Measurements from ENCODE around the gene EXD3. TPM values are rescaled to one million over a fixed set of nuclear protein-coding genes. Genes with fewer than 3 reads are reported as not detected.
A peak's percentile ranks its signal among the peaks of the same experiment; 100 is the strongest.

Gene EXD3
- total and polyA plus RNA-seq, 2 donors (not counting 1 experiment from before 2014, with no cell fraction given): 2.6 to 13.0 TPM

DNA sequence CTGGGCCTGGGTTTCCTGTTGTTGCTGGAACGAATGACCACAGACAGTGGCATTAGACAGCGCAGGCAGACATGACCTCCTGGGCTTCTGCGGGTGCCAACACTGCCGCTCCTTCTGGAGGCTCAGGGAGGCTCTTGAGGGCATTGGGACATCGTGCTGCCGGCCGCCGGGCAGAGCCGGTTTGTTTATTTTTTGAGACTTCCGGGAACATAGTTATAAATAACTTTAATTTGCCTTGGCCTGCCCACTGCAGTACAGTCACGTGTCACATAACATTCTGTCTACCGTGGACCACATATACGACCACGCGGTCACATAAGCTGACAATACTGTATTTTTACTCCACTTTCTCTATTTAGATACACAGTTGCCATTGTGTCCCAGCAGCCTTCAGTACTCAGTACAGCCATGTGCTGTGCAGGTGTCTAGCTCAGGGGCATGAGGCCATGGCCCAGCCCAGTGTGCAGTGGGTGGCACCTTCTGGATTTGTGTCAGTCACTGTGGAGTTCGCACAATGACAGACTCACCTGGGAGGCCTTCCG lies 153.7 kb downstream of the EXD3 start:
- peaks cover 40% of the 10 kb centered on the region for H3K36me3 ChIP-seq (ENCODE audit: control insufficient read depth, insufficient read depth, low read length)
- DNase-seq (ENCODE audit: low read depth in 2 of 2): peak in 1 of 2 donors; percentile 77
- H3K79me2 ChIP-seq (ENCODE audit: control insufficient read depth, insufficient read depth, low read length): no peaks in the 10 kb centered on the region
- no peak for TF ChIP-seq EZH2 (IDR thresholded peaks at IDR 0.05; ENCODE audit: low read length, missing control alignments)
- TF ChIP-seq, protein P1, sequence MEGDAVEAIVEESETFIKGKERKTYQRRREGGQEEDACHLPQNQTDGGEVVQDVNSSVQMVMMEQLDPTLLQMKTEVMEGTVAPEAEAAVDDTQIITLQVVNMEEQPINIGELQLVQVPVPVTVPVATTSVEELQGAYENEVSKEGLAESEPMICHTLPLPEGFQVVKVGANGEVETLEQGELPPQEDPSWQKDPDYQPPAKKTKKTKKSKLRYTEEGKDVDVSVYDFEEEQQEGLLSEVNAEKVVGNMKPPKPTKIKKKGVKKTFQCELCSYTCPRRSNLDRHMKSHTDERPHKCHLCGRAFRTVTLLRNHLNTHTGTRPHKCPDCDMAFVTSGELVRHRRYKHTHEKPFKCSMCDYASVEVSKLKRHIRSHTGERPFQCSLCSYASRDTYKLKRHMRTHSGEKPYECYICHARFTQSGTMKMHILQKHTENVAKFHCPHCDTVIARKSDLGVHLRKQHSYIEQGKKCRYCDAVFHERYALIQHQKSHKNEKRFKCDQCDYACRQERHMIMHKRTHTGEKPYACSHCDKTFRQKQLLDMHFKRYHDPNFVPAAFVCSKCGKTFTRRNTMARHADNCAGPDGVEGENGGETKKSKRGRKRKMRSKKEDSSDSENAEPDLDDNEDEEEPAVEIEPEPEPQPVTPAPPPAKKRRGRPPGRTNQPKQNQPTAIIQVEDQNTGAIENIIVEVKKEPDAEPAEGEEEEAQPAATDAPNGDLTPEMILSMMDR (conservative IDR thresholded peaks at IDR 0.05 in 1 of 2, IDR thresholded peaks at IDR 0.05 in 1 of 2; ENCODE audit: low read depth in 1 of 2, low read length in 2 of 2): no peak
- H3K4me3 ChIP-seq (replicated peaks in 1 of 4; ENCODE audit: control extremely low read depth in 1 of 4, insufficient read depth in 1 of 4, low read depth in 3 of 4, low read length in 4 of 4): no peak overlapping the region
- H3K4me1 ChIP-seq (ENCODE audit: control insufficient read depth, extremely low read depth, insufficient read depth, low read length): peaks cover 11% of the 10 kb centered on the region
- H3K4me2 ChIP-seq (ENCODE audit: extremely low read depth, insufficient read depth, low read length): no peak overlapping the region
- H3K27me3 ChIP-seq (ENCODE audit: control insufficient read depth, insufficient read depth, low read length): no peaks in the 10 kb centered on the region
- no peak overlapping the region for H3K9ac ChIP-seq (ENCODE audit: insufficient read depth, low read length)
- H3K9me3 ChIP-seq (ENCODE audit: control insufficient read depth, insufficient read depth, low read depth, low read length): no peaks in the 10 kb centered on the region
- no peaks in the 10 kb centered on the region for H4K20me1 ChIP-seq (ENCODE audit: control insufficient read depth, extremely low read depth, insufficient read depth, low read length)
- H2AFZ ChIP-seq (ENCODE audit: low read length): no peak overlapping the region
- H3K27ac ChIP-seq (ENCODE audit: insufficient read depth, low read length): peak overlapping the region; percentile 67

DNA sequence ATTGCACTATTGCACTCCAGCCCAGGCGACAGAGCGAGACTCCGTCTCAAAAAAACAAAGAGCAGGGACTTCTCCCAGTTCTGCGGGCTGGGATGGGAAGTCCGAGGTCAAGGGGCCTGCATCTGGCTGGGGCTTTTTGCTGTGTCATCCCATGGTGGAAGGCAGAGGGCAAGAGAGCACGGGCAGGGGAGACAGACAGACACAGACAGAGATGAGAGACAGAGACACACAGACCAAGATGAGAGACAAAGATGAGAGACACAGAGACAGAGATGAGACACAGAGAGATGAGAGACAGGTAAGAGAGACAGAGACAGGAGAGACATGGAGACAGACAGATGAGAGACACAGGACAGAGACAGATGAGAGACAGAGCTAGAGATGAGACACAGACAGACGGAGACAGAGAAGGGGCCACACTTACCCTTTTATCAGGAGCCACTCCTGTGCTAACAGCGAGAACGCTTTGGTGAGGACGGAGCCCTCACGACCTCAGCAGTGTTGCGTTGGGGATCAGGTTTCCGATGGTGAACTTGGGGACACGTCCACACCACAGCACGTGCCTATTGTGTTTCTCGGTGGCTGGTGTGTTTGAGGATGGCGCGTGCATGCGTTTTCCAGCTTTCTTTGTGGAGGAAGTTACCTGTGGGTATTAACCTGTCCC lies 154.3 kb downstream of the EXD3 start:
- Histone ChIP-seq H3K9ac (ENCODE audit: insufficient read depth, low read length) (no peak overlapping the region), H3K27me3 (ENCODE audit: control insufficient read depth, insufficient read depth, low read length) (no peaks in the 10 kb centered on the region), H3K4me3 (replicated peaks in 1 of 4; ENCODE audit: control extremely low read depth in 1 of 4, insufficient read depth in 1 of 4, low read depth in 3 of 4, low read length in 4 of 4) (no peak overlapping the region), H3K36me3 (ENCODE audit: control insufficient read depth, insufficient read depth, low read length) (peaks cover 44% of the 10 kb centered on the region), H3K79me2 (ENCODE audit: control insufficient read depth, insufficient read depth, low read length) (no peaks in the 10 kb centered on the region), H2AFZ (ENCODE audit: low read length) (no peak overlapping the region), H3K9me3 (ENCODE audit: control insufficient read depth, insufficient read depth, low read depth, low read length) (no peaks in the 10 kb centered on the region), H3K27ac (ENCODE audit: insufficient read depth, low read length) (peak overlapping the region; percentile 67), H4K20me1 (ENCODE audit: control insufficient read depth, extremely low read depth, insufficient read depth, low read length) (no peaks in the 10 kb centered on the region), H3K4me1 (ENCODE audit: control insufficient read depth, extremely low read depth, insufficient read depth, low read length) (peaks cover 11% of the 10 kb centered on the region), H3K4me2 (ENCODE audit: extremely low read depth, insufficient read depth, low read length) (peak overlapping the region; percentile 8)
- TF ChIP-seq EZH2 (IDR thresholded peaks at IDR 0.05; ENCODE audit: low read length, missing control alignments): no peak
- TF ChIP-seq, protein P1 (conservative IDR thresholded peaks at IDR 0.05 in 1 of 2, IDR thresholded peaks at IDR 0.05 in 1 of 2; ENCODE audit: low read depth in 1 of 2, low read length in 2 of 2): no peak
- DNase-seq (ENCODE audit: low read depth in 2 of 2): no peak

DNA sequence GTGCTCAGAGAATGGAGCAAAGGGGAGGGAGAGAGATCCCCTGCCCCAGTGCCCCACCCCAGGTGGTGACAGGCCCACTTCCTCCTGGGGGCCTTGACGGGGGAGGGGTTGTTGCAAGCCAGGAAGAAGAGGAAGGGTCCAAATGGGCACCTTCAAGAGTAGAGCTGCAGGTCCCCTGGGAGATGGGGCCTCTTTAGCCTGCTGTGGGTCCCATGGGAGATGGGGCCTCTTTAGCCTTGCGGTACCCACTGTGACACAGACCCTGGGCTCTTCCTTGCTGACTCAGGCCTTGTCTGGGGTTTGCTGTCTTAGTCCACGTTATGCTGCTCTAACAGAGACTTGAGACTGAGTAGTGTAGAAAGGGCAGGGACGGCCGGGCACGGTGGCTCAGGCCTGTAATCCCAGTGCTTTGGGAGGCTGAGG lies 155.0 kb downstream of the EXD3 start:
- no peaks in the 10 kb centered on the region for H3K79me2 ChIP-seq (ENCODE audit: control insufficient read depth, insufficient read depth, low read length)
- H3K27me3 ChIP-seq (ENCODE audit: control insufficient read depth, insufficient read depth, low read length): no peaks in the 10 kb centered on the region
- no peaks in the 10 kb centered on the region for H4K20me1 ChIP-seq (ENCODE audit: control insufficient read depth, extremely low read depth, insufficient read depth, low read length)
- H3K4me3 ChIP-seq (replicated peaks in 1 of 4; ENCODE audit: control extremely low read depth in 1 of 4, insufficient read depth in 1 of 4, low read depth in 3 of 4, low read length in 4 of 4): no peak overlapping the region
- no peak overlapping the region for H2AFZ ChIP-seq (ENCODE audit: low read length)
- H3K27ac ChIP-seq (ENCODE audit: insufficient read depth, low read length): peak overlapping the region; percentile 67
- no peaks in the 10 kb centered on the region for H3K9me3 ChIP-seq (ENCODE audit: control insufficient read depth, insufficient read depth, low read depth, low read length)
- H3K4me1 ChIP-seq (ENCODE audit: control insufficient read depth, extremely low read depth, insufficient read depth, low read length): peaks cover 11% of the 10 kb centered on the region
- DNase-seq (ENCODE audit: low read depth in 2 of 2): no peak
- TF ChIP-seq EZH2 (IDR thresholded peaks at IDR 0.05; ENCODE audit: low read length, missing control alignments): no peak
- TF ChIP-seq, protein P1 (conservative IDR thresholded peaks at IDR 0.05 in 1 of 2, IDR thresholded peaks at IDR 0.05 in 1 of 2; ENCODE audit: low read depth in 1 of 2, low read length in 2 of 2): no peak
- peaks cover 42% of the 10 kb centered on the region for H3K36me3 ChIP-seq (ENCODE audit: control insufficient read depth, insufficient read depth, low read length)
- no peak overlapping the region for H3K9ac ChIP-seq (ENCODE audit: insufficient read depth, low read length)
- no peak overlapping the region for H3K4me2 ChIP-seq (ENCODE audit: extremely low read depth, insufficient read depth, low read length)
